Left cardiac atrium (tissue), 4 donors: Measurements from ENCODE around the gene MANSC4. TPM values are rescaled to one million over a fixed set of nuclear protein-coding genes. Genes with fewer than 3 reads are reported as not detected.

ENCODE experiments used
- ATAC-seq, 2 donors: fragments of 200-7000 bp; cut with Tn5 transposase; one replicate each; pipeline ENCODE4 v1.9.1; 2020; ENCODE audit warnings: mild to moderate bottlenecking in 2 of 2, moderate library complexity in 2 of 2
- DNase-seq: peaks from one replicate; pipeline ENCODE4 v3.0.0-alpha.2; 2020
- intact Hi-C, 2 donors: fragments of 100-400 bp; cut with DNase I; formaldehyde crosslinking; loops; one replicate each; pipeline versions ENCODE4 v1.14.1 to v1.15.1; 2022 to 2023
- total RNA-seq, 2 donors: library from RNA; stranded (reverse); fragmentation: NEBNext Ultra II Directional; extraction: Animal tissue kit (Norgen Biotek cat#: 25700); gene quantifications; one replicate each; pipeline ENCODE4 v1.2.1, GENCODE V29; 2021
- donor health status: DM: no; HTN: yes; CAD: no.
- donor health status: DM: no; HTN: yes; CAD: no; lungs with severe emphysema.
- donor health status: DM: yes; HTN: yes; CAD: no.
- donor health status: Dilated cardiomyopathy.

The MANSC4 gene
- total RNA-seq, 2 donors from 2014 or later: not detected

DNA sequence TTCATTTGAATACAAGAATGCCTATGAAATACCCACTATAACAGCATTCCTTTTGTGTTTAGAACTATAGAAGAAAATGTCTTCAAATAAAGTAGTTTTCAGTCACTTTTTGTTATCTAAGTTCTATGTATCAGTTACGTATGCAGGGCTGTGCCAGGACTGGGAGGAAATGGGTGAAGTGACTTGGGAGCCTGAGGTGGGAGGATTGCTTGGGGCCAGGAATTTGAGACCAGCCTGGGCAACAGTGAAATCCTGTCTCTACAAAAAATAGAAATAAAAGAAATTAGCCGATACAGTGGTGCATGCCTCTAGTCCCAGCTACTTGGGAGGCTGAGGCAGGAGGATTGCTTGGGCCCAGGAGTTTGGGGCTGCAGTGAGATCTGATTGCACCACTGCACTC lies 22.9 kb upstream of the MANSC4 start:
- DNase-seq: no peak
- ATAC-seq: no peak
- intact Hi-C loops: no loop called here

DNA sequence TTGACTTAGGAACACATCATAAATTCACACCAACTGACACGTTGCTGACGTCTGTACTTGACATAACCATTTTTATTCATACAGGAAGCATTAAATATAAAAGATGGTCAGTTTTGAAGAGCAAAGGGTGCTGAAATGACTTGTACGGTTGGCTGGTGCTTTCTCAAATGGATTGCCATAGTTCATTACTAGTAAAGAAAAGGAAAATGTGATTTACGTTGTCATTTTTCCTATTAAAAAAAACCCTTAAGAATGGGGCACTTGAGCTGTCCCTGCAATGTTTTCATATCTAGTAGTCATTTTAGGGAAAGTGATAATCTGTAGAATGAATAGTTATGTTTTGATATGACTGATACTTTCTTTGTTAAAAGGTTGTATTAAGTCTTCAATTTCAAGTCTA lies 22.5 kb upstream of the MANSC4 start:
- intact Hi-C loops: no loop called here
- DNase-seq (no peak), ATAC-seq (no peak)

DNA sequence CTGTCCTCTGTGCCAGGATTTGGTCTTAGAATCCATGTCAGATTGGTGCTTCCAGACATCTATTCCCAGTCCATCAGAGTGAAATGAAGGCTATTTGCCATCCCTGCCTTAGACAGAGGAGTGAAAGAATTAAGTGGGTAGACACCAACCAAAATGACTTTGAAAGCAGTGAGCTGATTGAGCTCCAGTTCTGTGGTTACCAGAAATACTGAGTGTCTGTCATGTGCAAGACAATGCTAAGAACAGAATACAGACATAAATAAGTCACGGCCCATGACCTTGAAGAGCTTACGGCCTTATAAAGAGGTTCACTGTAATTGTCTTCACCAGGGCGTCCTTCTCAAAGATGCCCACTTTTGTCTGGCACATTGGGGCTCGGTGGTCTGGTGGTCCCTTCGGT lies 21.6 kb upstream of the MANSC4 start:
- no peak for DNase-seq
- intact Hi-C loops: no loop called here
- ATAC-seq: no peak

DNA sequence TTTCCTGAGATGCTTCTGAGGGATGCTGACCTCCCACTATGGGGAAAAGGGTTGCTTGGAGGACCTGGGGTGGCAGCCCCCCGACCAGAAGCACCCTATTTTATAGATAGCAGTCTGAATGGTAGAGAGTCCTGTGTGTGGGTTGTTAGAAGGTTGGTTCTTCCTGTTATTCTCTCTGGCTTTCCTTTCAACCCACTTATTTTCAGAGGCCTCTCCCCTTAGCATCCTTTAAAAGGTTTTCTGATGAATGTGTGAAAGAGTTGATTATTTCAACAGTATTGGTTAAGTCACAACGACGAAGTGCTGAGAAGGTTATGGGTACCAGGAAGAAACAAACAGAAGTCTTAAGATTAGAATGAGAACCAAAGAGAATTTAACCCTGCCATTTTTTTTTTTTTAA lies 20.8 kb upstream of the MANSC4 start:
- ATAC-seq (no peak), DNase-seq (no peak)
- intact Hi-C loops: no loop called here

DNA sequence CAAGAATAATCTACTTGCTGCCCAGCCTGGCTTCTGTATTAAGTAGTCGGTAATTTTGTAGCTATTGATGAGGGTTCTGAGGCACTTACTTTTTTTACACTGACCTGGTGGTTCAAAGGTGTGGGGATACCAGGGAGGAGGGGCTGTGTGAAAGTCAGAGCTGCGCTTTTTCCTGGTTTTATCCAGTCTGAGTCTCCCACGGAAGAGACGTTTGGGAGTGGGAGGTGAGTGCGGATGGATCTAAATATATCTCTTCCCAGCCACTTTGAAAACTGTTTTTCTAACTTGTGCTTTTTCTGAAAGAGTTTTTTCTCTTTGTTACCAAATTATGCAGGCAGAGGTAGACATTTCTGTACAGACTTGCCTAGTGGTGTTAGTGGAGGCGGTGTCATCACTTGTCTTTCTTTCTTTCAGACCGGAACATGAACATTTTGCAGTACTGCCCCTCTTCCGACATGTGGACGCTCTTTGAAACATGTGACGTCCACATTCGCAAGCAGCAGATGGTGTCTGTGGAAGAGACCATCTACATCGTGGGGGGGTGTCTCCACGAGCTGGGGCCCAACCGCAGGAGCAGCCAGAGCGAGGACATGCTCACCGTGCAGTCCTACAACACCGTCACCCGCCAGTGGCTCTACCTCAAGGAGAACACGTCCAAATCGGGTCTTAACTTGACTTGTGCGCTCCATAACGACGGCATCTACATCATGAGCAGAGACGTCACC lies 17.4 kb upstream of the MANSC4 start:
- DNase-seq (no peak), ATAC-seq (no peak)
- intact Hi-C loops: no loop called here

DNA sequence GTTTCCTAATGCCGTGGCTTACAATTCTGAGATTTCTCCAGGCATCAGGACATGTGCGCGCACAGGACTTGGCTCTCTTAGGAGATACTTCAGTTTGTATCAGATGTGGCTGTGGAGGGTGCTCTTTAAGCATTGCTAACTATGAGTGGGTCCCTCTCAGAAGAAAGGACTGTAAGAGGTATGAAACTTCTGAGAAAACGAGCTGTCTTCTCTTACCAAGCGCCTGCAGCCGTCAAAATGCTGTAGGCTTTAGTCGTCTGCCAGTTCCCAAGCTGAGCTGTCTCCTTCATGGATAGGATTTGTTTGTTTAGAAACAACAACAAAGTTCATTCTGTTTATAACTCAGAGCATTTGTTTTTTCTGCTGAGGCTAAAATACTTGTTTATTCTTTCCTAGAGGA lies 16.1 kb upstream of the MANSC4 start:
- ATAC-seq (no peak), DNase-seq (no peak)
- intact Hi-C loops: no loop called here

DNA sequence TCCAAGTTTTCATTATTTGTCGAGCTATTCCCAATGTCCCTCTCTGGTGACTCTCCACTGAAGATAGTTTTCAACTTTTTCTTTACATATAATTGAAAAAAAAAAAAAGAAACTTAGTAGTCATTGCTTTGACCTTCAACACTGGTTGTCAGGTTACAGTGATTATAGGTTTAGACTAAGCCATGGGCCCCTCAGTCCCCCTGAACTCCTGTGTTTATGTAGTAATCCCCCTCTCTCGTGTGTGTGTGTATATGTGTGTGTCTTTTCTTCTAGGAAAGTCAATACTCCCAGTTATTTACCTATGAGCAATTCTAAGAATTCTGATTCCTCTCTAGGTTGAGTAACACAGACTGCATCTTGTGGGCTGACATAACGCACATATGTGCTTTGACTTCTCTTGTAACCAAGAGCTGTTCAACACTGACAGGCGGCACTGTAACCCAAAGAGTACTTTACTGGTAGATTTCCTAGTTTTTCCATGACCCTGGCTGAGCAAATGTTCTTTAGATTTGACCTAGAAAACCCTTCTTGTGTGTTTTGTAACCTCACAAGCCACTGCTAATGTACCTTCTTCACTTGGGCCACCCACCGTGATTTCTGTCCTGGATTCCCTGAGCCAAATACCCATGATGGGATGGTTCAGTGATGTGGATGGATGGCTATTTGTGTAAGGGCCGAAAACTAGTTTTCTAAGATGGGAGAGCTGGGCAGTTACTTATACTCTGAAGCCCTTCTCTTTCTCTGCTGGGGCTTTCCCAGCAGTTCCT lies 15.0 kb upstream of the MANSC4 start:
- intact Hi-C loops: no loop called here
- ATAC-seq (no peak), DNase-seq (no peak)

DNA sequence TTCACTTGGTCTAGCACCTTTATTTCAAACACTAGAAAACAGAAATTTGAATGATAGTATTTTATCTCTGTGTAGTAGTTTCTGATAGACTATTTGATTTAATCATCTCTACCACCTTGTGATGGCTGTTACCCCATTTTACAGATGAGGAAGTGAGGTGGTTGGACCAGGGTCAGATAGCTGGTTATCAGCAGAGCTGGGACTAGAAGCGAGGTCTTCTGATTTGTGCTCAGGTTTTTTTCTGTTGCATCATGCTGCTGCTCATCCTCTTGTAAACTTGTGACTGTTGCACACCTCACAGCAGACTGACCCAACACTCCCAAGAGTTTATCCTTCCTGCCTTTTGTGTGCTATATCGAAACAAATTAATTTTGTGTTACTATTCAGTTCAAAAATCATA lies 10.1 kb upstream of the MANSC4 start:
- intact Hi-C loops: no loop called here
- DNase-seq: no peak

DNA sequence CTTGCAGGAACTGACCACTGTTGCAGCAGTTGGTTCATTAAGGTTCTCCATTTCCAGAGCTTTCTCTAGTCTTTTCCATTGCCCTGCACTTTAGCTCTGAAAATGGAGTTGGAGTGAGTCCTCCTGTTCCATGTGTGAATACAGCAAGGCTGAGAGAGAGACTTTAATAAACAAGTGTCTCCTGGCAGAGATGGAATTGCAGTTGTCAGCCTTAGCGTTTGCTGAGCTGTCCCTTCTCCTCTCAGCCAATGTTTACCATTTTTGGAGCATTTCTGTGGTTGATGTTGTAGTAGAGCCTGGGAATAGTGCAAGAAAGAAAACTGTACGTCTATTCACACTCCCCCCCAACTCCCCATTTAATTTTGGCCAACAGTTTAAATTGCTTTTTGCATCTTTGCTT lies 7.5 kb upstream of the MANSC4 start:
- intact Hi-C loops: no loop called here
- DNase-seq: no peak
- no peak for ATAC-seq

More for the DNA sequence above, 10.1 kb upstream of the MANSC4 start:
- no peak for ATAC-seq

DNA sequence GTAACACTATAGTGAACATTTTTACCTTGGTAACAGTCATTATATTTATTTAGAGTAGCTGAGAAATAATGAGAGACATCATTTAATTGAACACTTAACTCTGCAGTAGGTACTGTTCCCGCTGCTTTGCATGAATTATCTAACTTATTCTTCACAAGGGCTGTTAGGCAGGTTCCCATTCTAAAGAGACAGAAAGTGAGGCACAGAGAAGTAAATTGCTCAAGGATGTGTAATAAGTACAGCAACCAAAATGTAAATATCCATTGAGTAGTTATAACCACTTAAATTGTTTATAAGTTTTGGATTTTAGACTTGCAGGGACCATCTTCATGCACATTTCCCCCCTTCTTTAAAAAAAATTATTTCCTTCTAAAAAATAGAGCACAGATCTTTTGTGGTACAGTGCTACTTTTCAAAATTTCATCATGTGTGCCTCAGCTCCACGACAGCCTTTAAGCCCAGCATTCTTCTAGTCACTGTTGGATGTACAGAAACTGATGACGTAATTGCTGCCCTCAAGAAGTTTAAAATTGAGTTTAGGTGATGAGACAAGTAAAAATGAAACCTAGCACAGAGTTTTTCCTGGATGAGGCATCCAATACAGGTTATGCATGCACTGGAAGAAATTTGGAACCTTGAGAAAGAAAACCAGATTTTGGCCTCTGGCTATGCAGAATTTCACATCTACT lies 6.0 kb upstream of the MANSC4 start:
- DNase-seq: no peak
- no peak for ATAC-seq
- intact Hi-C loops: no loop called here

DNA sequence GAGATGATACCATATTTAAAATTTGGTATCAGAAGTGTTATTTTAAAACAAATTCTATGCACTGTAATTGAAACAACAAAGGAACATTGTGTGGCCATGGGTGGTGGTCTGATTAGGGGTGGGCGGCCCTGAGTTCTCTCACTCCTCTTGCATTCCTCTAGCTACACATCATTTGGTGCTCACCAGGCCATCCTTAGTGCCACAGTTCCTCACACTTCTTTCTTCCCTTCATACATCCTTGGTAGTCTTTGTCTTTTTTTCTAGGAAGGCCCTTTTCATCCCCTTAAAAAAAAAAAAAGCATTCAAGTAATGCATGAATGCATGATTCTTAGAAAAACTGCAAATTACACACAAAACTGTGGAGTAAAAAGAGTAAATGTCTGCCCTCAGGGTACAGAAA lies 2.4 kb upstream of the MANSC4 start:
- no peak for ATAC-seq
- DNase-seq: no peak
- intact Hi-C loops: no loop called here

DNA sequence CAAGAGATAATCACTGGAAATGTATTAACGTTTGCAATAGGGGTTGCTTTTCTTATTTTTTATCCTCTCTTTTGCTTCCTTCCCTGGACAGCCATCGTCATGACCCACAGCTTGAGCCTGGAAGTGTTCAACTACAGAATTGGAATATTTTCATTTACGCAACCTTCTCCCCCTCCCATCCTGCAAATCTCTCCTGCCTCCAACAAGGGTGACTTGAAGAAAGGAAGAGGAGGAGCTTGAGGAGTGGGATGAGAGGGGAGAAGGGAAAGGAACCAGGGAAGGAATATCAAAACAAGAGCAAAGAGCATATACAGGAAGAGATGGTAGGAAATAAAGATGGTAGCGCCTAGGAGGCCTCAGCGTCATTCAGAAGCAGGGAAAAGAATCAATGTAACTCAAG lies 1.6 kb upstream of the MANSC4 start:
- intact Hi-C loops: no loop called here
- DNase-seq (no peak), ATAC-seq (no peak)

DNA sequence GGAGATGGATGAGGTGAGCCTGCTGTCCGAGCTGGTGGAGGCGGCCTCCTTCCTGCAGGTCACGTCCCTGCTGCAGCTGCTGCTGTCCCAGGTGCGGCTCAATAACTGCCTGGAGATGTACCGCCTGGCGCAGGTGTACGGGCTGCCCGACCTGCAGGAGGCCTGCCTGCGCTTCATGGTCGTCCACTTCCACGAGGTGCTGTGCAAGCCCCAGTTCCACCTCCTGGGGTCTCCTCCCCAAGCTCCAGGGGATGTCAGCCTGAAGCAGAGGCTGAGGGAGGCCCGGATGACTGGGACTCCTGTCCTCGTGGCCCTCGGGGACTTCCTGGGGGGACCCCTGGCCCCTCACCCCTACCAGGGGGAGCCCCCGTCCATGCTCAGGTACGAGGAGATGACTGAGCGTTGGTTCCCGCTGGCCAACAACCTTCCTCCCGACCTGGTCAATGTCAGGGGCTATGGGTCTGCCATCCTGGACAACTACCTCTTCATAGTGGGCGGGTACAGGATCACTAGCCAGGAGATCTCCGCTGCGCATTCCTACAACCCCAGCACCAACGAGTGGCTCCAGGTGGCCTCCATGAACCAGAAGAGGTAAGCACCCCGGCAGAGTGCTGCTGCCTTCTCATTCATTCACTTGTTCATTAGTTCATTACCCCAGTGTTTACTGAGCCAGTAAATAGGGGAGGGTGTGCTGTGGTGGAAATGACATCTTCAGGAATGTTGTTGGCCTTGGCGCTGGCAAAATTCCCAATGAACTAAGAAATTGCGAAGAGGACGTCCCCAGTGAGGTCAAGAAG lies 774 bp upstream of the MANSC4 start:
- DNase-seq (peak; percentile 41), ATAC-seq (peak in 1 of 2 donors; percentile 21)
- intact Hi-C loops: no loop called here

DNA sequence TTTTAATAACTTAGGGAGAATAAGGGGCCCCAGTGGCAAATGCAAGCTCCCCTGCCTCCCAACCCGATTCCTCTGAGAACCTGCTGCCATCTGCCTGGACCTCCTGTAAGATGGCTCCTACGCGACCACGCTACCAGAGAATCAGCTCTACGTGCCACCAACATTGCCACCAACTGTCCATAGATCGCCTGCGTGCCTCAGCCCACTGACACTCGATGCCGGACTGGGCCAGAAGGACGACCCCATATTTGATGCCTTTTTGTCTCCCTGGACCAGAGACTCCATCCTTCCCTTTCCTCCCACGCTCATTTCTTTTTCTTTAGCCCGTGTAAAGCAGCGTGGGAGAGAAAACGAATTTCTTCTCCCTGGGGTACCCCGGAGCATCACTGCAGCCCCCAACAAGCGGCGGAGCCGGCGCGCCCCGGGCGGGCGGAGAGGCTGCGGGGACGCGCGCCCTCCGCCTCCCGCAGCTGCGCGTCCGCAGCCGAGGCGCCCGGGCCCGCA lies 568 bp downstream of the MANSC4 start:
- DNase-seq: peak; percentile 24
- peak in 1 of 2 donors; percentile 1 for ATAC-seq
- intact Hi-C loops: no loop called here

DNA sequence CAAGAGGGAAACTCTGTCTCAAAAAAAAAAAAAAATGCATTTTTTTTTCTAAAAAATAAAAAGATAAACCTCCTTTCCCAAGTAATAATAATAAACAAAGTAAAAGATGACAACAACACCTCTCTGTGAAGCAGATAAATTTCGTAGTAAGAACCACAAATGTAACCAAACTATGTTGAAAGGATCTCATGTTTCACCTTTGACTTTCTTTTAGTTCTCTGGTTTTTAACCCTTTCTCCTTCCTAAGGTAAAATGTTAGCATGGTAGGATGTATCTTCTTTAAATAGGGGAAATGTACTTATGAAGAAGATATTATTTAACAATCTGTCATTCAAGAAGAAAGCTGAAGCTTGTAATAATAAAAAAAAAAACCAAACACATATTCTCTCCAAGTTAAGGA lies 1.8 kb downstream of the MANSC4 start:
- DNase-seq (no peak), ATAC-seq (no peak)
- intact Hi-C loops: no loop called here

DNA sequence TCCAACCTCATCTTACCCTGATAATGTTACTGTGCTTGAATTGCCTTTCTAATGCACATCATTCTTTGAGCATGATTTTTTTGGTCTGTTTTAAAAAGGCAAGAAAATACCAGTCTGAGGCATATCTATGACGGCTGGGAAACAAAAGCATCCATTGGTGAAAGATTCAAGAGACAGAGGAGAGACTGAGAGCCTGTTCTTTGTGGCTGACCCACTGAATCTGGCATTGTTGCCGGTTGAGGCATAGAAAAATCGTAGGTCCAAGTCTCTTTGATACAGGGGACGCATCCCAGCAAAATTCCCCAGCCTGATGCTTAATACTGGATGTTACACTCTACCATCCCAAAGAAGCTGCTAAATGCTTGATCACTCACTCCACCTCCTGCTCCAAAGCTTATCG lies 2.9 kb downstream of the MANSC4 start:
- ATAC-seq: no peak
- DNase-seq: no peak
- intact Hi-C loops: no loop called here

DNA sequence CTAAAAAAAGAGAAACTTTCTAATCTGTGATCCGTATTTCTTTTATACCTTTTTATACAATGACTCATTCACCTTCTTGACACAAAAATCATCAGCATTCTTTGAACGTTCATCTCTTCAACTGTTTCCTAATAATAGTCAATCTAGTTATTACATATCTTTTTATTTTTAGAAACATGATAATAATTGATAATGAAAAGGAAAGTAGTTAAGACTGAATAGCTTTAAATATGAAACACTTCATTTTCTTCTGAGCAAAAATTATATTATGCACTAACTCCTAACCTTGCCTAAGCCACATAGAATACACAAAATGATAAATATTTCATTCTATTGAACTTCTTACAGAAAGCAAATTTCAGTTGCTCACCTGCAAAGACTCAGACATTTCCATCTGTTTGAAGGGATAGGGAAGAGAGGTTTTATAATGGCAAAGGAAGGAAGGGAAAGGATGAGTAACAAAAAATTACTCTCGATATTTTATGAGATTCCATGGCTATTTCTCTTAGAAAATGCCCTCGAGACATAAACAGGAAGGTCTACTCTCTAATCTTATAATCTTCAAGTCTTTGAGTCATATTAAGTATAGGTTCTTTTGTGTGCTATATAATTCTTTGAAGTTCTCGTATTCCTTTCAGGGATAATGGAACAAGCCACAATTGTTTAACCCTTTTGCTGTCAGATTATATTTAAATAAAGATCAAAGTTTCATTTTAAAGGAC lies 7.5 kb downstream of the MANSC4 start:
- ATAC-seq (no peak), DNase-seq (no peak)
- intact Hi-C loops: no loop called here

DNA sequence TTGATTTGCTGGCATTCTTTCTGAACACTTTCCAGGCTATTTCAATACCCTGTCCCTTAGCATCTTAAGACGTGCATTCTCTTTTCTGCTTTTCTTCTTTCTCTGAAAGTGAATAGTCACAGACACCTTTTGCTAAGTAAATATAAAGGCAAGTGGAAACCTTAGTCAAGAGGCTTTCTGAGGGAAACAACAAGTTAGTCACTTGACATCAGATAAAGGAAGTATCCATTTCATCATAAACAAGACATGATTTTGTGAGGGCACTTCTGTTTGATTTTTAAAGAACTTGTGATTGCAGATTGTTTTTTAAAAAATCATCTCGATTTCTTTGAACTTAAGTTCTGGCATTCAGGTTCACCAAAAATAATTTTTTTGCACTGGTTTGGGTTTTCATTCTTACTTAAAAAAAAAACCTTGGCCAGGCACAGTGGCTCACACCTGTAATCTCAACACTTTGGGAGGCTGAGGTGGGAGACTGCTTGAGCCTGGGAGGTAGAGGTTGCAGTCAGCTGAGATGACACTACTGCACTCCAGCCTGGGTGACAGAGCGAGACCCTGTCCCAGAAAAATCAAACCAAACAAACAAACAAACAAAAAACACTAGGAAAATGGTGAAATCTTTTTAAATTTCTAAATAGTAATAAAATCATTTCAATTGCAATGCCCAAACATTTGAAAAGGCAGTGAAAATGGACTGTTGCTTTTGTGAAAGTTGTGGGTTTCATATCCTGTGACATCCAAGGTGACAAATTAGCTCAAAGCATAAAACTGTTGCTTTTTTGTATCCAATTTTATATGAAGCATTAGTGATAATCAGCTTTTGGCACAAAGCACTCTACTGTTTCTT lies 8.3 kb downstream of the MANSC4 start:
- no peak for DNase-seq
- no peak for ATAC-seq
- intact Hi-C loops: no loop called here
